Osteoblast (primary cell): ENCODE measurements around the gene TIMP3. TPM values are rescaled to one million over a fixed set of nuclear protein-coding genes. Genes with fewer than 3 reads are reported as not detected.

Source experiments
- DNase-seq: peaks from one replicate; pipeline ENCODE4 v3.0.0; 2011; ENCODE audit warnings: low spot score, mixed read lengths; ENCODE audit not compliant: insufficient read length; ENCODE audit errors: missing footprints
- H2AFZ ChIP-seq: 2 replicates; pipeline ENCODE4 v1.6.0; 2011; ENCODE audit warnings: mild to moderate bottlenecking, low read length
- H3K27ac ChIP-seq: 2 replicates; pipeline ENCODE4 v1.5.1; 2011; ENCODE audit warnings: mild to moderate bottlenecking, low read depth, low read length, moderate library complexity
- H3K27me3 ChIP-seq: 2 replicates; pipeline ENCODE4 v1.6.0; 2012; ENCODE audit warnings: mild to moderate bottlenecking, control low read depth, inconsistent platforms, low read length, moderate library complexity; ENCODE audit not compliant: insufficient read depth
- H3K36me3 ChIP-seq: 2 replicates; pipeline ENCODE4 v1.5.1; 2011; ENCODE audit warnings: mild to moderate bottlenecking, low read length, control low read depth, moderate library complexity; ENCODE audit not compliant: insufficient read depth
- H3K4me1 ChIP-seq: 2 replicates; pipeline ENCODE4 v1.5.1; 2011; ENCODE audit warnings: mild to moderate bottlenecking, low read length, control low read depth, moderate library complexity; ENCODE audit not compliant: insufficient read depth
- H3K4me2 ChIP-seq: 2 replicates; pipeline ENCODE4 v1.6.0; 2011; ENCODE audit warnings: mild to moderate bottlenecking, low read length; ENCODE audit not compliant: insufficient read depth
- H3K4me3 ChIP-seq: fragments of 200-600 bp; sonication (generic); 3 replicates; pipeline ENCODE4 v1.5.1; 2012; ENCODE audit warnings: mild to moderate bottlenecking, low read length, inconsistent platforms; ENCODE audit not compliant: insufficient read depth
- H3K79me2 ChIP-seq: 2 replicates; pipeline ENCODE4 v1.6.0; 2012; ENCODE audit warnings: mild to moderate bottlenecking, low read length, control low read depth, inconsistent platforms; ENCODE audit not compliant: insufficient read depth
- H3K9me3 ChIP-seq: 2 replicates; pipeline ENCODE4 v1.5.1; 2011; ENCODE audit warnings: low read depth, low read length, control low read depth
- H4K20me1 ChIP-seq: 2 replicates; pipeline ENCODE4 v1.6.0; 2012; ENCODE audit warnings: mild to moderate bottlenecking, low read length, control low read depth; ENCODE audit not compliant: insufficient read depth
- total RNA-seq: library from RNA; depleted of rRNA; stranded (reverse); fragments of >200 nt; gene quantifications from 2 replicates; pipeline ENCODE4 v1.2.3, GENCODE V29; 2012
- TF ChIP-seq, protein P1 (sequence below): IDR thresholded peaks from 2 replicates; pipeline ENCODE4 v1.5.1; 2011; ENCODE audit warnings: mild to moderate bottlenecking, low read depth, low read length, moderate library complexity; ENCODE audit errors: extremely low read depth

TIMP3 gene
- total RNA-seq, 1 donor = 1,293 TPM

GRCh38 chr22:32771756-32772155 is 29.7 kb upstream of the TIMP3 start:
- Histone ChIP-seq H3K4me1 (no peaks in the 10 kb centered on the region), H3K27ac (no peak overlapping the region), H3K4me2 (no peak overlapping the region), H2AFZ (peak overlapping the region; percentile 25), H3K9me3 (peaks cover 3% of the 10 kb centered on the region), H3K27me3 (no peaks in the 10 kb centered on the region), H3K79me2 (no peaks in the 10 kb centered on the region), H3K36me3 (no peaks in the 10 kb centered on the region), H3K4me3 (no peak overlapping the region), H4K20me1 (no peaks in the 10 kb centered on the region)
- DNase-seq = no peak
- TF ChIP-seq, protein P1, sequence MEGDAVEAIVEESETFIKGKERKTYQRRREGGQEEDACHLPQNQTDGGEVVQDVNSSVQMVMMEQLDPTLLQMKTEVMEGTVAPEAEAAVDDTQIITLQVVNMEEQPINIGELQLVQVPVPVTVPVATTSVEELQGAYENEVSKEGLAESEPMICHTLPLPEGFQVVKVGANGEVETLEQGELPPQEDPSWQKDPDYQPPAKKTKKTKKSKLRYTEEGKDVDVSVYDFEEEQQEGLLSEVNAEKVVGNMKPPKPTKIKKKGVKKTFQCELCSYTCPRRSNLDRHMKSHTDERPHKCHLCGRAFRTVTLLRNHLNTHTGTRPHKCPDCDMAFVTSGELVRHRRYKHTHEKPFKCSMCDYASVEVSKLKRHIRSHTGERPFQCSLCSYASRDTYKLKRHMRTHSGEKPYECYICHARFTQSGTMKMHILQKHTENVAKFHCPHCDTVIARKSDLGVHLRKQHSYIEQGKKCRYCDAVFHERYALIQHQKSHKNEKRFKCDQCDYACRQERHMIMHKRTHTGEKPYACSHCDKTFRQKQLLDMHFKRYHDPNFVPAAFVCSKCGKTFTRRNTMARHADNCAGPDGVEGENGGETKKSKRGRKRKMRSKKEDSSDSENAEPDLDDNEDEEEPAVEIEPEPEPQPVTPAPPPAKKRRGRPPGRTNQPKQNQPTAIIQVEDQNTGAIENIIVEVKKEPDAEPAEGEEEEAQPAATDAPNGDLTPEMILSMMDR = no peak

DNA sequence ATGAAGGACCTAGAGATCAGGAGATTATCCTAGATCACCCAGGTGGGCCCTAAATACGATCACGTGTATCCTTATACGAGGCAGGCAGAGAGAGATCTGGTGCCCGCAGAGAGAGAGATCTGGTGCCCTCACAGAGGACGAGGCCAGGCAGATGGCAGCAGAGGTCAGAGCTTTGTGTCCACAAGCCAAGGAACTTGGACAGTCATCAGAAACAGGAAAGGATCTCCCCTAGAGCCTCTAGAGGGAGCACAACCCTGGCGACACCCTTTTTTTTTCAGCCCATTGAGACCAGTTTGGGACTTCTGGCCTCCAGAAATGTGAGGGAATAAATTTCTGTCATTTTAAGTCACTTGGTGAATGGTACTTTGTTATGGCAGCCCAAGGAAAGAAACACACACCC is 25.5 kb upstream of the TIMP3 start:
- Histone ChIP-seq H3K9me3 (no peaks in the 10 kb centered on the region), H4K20me1 (no peaks in the 10 kb centered on the region), H3K27ac (no peak overlapping the region), H3K4me2 (no peak overlapping the region), H3K27me3 (no peaks in the 10 kb centered on the region), H2AFZ (no peak overlapping the region), H3K79me2 (no peaks in the 10 kb centered on the region), H3K36me3 (no peaks in the 10 kb centered on the region), H3K4me1 (no peaks in the 10 kb centered on the region), H3K4me3 (no peak overlapping the region)
- TF ChIP-seq, protein P1 = peak; percentile 46
- no peak for DNase-seq

DNA sequence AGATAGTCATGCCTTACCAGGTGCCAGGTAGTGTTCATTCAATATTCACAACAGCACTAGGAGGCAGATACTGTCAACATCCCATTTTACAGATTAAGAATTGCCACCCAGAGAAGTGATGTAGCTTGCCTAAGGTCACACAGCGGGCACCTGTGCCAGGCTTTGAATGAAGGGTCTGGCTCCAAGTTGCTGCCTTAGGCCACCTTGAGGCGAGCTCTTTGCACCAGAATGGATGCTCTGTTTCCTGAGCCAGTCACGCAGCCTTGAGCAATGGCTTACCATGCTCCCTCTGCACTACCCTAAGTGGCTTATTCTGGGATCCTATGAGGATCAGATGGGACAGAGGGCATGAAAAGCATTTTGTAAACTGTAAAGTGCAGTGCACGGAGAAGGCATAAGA is 25.1 kb upstream of the TIMP3 start:
- no peaks in the 10 kb centered on the region for H4K20me1 ChIP-seq
- H3K27ac ChIP-seq = no peak overlapping the region
- H3K4me1 ChIP-seq = no peaks in the 10 kb centered on the region
- no peaks in the 10 kb centered on the region for H3K79me2 ChIP-seq
- no peaks in the 10 kb centered on the region for H3K36me3 ChIP-seq
- no peaks in the 10 kb centered on the region for H3K27me3 ChIP-seq
- no peak overlapping the region for H3K4me2 ChIP-seq
- no peak overlapping the region for H2AFZ ChIP-seq
- no peaks in the 10 kb centered on the region for H3K9me3 ChIP-seq
- TF ChIP-seq, protein P1 = no peak
- H3K4me3 ChIP-seq = no peak overlapping the region
- no peak for DNase-seq

GRCh38 chr22:32776802-32777201 is 24.7 kb upstream of the TIMP3 start:
- Histone ChIP-seq H4K20me1 (no peaks in the 10 kb centered on the region), H3K27me3 (no peaks in the 10 kb centered on the region), H3K9me3 (no peaks in the 10 kb centered on the region), H3K4me2 (no peak overlapping the region), H3K79me2 (no peaks in the 10 kb centered on the region), H3K4me3 (no peak overlapping the region), H3K36me3 (no peaks in the 10 kb centered on the region), H2AFZ (no peak overlapping the region), H3K4me1 (no peaks in the 10 kb centered on the region), H3K27ac (no peak overlapping the region)
- DNase-seq = no peak
- TF ChIP-seq, protein P1 = no peak
